HG02884 (cell line): ENCODE results near the gene EPAS1.

Experiments
- ATAC-seq: cut with Tn5 transposase; IDR thresholded peaks from one replicate; pipeline ENCODE4 v1.9.1; 2021; ENCODE audit warnings: mild to moderate bottlenecking, moderate library complexity; ENCODE audit not compliant: unreplicated experiment

The EPAS1 gene

DNA sequence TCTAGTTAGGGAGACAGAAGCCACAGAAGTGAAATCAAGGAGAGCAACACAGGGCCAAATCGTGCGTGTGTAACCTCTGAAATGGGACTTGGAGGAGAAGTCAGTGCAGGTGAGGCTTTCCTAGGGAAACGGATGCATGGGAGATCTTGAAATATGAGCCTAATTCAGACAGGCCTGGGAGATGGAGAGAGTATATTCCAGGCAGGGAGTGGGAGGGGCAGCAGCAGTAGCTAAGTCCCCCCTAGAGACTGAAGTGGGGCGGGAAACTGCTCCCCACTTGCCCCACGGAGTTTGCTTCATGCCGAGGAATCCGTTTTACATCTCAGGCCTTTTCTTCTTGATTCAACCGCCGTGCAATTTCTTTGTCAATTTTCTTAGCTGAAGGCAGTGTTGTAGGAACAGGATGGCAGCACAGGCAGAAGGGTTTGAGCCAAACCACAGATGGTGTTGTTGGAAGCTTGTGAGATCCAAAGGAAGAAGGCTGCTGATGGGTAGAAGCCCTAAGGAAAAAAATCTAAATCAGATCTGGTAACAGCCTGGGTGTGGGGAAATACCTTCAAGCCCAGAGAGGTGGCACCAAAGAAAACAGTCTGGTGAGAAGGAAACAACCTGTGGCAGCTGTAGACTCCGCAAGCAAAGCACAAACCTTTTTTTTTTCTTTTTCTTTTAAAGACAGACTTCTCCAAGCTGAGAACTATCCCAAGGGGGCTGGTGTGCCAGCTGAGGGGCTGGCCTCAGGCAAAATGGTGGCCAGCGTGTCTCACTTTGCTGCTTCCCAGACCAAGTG, 40.2 kb downstream of the EPAS1 start:
- no peak for ATAC-seq

DNA sequence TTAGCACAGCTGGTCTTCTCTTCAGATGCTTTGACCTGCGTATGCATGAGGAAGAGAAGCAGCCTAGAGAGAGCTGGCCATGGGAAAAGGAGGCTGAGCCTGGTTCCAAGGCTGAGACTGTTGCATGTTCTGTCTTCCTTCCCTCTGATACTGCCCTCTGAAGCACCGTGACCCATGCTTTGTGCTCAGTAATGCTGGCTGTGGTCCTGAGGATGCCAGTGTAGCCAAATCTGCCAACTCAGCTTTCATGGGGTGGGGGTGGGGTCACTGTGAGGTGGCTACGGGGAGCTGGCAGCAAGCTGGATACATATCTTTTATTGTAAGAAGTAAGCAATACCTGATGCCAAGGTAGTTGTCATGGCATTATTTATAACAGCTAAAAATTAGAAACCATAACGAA, 41.5 kb downstream of the EPAS1 start:
- ATAC-seq = no peak

DNA sequence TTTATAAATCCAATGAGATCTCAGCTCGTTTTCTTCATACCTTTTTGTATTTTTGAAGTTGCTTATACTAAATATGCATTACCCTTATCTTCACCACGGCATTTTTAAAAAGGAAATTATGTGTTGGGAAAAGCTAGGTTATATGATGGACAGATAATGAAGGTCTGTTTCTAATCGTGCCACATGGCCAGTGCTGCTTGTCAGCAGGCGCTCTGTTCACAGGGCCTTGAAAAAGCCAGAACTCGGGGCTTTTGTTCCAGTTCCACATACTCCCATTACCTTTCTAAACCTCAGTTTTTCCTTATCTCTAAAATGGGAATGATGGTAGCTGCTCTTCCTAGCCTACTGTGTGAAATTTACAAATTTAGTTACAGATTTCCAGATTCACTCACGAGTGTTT, 42.0 kb downstream of the EPAS1 start:
- ATAC-seq = no peak

DNA sequence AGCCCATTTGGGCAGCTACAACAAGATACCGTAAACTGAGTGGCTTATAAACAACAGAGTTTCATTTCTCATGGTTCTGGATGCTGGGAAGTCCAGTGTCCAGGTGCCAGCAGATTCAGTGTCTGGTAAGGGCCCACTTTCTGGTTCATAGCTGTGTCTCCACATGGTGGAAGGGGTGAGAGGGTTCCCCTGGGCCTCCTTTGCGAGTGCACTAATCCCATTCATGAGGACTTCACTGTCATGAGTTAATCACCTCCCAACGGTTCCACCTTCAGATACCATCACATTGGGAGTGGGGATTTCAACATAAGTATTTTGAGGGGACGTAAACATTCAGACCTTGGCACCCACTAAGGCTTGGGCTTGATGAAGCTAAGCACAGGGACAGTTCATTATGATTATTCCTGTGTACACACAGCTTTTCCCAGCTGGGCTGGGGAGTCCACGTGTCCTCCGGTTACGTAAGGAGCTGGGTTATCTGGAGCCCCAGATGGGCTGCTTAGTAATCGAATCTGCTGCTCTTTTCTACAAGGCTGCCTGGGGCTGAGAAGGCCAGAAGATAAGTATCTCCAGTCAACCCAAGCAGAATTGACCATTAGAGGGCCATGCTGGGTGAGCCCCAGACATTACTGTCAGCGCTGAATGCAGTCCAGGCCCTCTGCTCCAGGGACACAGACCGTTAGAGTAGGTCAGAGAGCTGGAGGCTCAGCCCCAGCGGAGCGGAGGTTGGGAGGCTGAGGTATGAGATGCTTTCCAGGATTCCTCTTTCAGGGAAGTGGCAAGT, 42.7 kb downstream of the EPAS1 start:
- no peak for ATAC-seq

DNA sequence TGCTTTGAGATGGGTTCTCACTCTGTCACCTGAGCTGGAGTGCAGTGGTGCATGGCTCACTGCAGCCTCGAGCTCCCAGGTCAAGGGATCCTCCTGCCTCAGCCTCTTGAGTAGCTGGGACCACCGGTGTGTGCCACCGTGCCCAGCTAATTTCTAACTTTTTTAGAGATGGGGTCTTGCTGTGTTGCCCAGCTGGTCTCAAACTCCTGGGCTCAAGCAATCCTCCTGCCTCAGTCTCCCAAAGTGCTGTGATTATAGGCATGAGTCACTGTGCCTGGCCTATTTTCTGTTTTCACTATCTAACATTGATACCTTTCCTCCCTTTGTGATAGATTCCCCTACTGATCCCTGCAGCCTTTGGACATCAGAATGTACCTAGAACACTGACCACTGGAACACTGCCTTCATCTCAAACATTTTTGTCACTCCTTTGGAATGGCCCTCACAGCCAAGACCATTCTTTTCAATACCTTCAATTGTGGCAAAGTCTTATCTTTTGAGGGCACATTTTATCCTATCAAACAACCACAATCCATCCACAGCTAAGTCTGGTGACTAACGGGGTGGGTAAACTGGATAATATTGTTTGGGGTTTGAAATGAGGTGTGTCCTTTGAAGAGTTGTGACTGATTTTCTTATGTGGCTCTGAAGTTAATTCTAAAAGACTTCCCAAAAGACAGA, 43.7 kb downstream of the EPAS1 start:
- ATAC-seq = no peak

DNA sequence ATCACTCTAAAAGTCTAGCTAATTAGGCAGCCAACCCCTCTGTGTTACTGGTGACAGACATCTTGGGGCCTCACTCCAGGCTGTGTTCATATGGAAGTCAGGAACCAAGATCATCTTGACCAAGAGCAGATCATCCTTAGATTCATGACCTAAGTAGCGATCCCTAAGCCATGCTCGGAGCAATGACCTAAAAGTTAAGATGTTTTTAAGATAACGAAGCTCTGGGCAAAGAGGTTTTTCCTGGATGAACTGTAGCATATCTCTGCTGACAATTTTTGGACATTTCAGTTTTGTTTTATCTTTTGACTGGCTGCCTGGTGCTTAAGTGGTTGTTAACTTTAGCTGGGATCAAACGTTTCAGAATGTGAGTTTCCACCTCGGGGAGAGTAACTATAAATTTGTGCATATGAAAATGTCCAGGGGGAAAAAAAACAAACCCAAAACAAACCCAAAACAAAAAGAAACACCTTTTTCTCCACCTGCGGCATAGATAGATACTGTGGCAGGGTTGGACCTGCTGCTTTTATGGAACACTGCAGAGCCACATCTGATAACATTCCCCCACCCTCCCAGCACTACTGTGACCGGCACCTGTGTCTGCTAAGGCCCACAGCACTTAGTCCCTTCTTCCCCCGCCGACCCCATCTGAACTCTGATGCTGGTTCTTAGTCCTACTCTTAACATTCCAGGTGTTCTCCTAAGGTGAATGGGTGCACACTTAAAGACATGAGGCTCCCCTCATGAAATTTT, 45.5 kb downstream of the EPAS1 start:
- ATAC-seq = no peak

DNA sequence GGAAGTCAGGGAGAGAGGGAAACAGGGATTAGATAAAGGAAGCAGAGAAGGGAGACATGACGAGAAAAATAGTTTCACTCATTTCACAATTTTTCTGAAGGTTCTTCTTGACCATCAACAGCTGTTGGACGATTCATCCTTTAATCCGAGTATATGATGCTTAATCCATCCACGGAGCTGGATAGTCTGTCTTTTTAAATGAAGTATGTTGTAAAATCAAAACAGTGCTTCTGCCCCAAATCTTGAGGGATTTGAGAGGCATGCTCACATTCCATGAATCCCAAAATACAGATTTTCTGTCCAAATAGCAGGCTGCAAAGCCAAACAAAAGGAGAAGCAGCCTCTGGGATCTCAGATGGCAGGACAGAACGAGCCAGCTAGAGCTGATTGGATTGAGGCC, 47.5 kb downstream of the EPAS1 start:
- ATAC-seq = no peak

- ATAC-seq = no peak
These were observed 48.6 kb downstream of the EPAS1 start for GRCh38 chr2:46345775-46346174.

- no peak for ATAC-seq
These were observed 49.5 kb downstream of the EPAS1 start for GRCh38 chr2:46346719-46347118.

DNA sequence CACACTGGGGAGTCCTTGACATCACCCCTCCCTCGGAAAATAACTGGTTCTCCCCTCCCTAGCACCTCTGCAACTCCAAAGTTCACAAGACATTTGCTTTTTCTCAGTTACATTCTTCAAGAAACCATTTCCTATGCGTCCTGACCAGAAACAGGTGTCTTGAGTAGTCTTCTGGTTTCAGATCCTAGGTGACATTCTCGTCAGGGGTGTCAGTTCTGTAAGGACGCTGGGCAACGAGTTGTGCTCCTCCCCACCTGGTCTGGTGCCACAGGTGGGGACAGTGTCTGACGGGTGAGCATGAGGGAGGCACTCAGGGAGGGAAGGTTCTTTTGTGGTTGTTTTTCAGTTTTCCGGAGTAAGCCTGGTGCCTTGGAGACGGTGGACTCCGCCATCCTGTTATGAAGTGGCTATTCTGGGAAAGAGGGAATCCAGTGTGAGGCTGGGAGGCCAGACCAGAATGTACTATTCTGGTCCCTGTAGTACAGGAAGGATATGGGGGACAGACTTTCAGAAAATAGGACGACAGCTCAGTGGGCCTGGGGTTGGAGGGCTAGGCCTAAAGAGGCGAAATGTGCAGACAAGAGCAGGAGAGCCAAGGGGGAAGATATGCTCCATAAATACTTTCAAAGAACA, 50.6 kb downstream of the EPAS1 start:
- no peak for ATAC-seq

GRCh38 chr2:46349115-46349547, 51.9 kb downstream of the EPAS1 start:
- no peak for ATAC-seq

DNA sequence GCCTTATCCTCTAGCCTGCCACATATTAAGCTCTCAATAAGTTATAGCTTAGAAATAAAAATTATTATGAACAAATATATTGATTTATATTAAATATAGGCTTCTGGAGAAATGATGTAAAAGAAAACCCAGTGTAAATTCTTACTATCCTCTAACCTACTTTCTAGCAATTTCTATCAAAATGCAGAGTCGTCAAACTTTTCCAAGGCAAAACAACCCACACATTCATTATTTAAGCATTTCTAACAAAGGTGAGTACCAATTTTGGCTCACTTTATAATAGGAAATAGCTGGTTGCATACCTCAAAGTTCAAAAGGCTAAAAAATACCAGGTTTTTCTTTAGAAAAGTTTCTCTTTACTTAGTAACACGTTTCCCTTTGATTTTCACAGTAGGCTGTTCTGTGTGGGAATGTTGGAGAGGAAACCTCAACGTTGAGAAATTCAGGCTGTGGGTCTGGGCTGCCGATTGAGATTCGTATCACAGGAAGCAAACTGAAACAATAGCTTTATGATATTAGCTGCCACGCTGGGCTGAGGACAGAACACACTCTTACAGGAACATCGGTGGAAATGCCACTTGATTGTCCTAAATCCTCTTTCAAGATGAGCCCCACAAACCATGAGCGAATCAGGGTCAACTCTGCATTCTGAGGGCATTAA, 53.0 kb downstream of the EPAS1 start:
- ATAC-seq = no peak

GRCh38 chr2:46351098-46351749, 54.0 kb downstream of the EPAS1 start:
- no peak for ATAC-seq

- ATAC-seq = no peak
These were observed 54.5 kb downstream of the EPAS1 start for GRCh38 chr2:46351750-46352138.

GRCh38 chr2:46352621-46353020, 55.4 kb downstream of the EPAS1 start:
- no peak for ATAC-seq

DNA sequence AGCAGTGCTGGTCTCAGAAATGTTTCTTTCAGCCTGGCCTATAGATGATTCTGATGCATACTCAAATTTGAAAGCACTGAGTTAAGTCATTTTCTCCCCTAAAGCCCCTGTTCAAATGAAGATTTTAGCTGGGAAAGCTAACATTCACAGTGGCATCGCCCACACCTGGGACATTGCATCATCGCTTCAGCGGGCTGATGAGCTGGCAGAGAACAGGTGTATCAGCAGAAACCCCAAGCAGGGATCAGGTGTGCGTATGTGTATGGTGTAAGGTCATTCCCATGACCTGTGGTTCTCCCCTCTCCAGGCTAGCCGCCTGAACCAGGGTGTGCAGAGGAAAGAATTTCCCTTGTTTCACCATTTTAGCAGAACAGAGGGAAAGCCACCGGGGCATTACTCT, 56.3 kb downstream of the EPAS1 start:
- no peak for ATAC-seq

DNA sequence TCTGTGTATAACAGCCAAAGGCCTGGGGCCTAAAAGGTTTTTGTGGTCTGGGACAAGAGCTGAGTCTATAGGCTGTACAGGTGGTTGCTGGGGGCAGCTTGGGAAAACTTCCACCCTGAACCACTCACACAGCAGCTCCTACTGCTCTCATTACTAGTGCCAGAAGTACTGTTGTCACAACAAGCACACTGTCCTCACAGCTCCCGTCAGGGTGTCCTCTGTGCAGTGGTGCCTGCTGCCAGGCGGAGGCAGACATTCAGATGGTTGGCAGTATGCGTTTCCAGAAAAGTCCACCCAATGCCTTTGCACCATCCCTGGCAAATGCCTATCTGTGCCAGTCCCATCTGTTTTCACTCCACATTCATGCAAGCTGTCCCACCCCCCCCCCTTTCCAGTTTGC, 58.5 kb downstream of the EPAS1 start:
- no peak for ATAC-seq

DNA sequence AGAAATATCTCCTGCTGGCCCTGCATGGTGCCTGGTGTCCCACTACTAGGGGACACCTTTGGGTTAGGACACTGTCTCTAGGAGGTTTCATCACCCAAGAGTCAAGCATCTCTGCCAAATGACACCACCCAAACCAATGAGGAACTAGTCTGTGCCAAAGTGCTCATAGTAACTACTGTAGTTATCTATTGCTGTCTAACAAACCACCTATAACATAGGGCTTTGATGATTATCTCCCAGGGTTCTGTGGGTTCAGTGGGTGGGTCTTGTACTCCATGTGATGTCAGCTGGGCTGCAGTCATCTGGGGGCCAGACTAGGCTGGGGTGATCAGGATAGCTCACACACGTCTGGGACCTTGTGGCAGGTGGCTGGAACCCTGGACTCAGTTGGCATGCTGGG, 59.8 kb downstream of the EPAS1 start:
- ATAC-seq = no peak

GRCh38 chr2:46358713-46359112, 61.5 kb downstream of the EPAS1 start:
- no peak for ATAC-seq

GRCh38 chr2:46360303-46360702, 63.1 kb downstream of the EPAS1 start:
- ATAC-seq = no peak
